ENCODE results near the gene PPP1R3G.

PPP1R3G gene

GRCh38 chr6:5098501-5099270, 13.5 kb downstream of the PPP1R3G start:
- H3K4me3 ChIP-seq (ENCODE audit: low read depth, low read length): no peak overlapping the region
- DNase-seq (ENCODE audit: low read depth, low spot score): no peak
- ChIA-PET POLR2A (no interaction called here), CTCF (no interaction called here)
- TF ChIP-seq CTCF (IDR thresholded peaks at IDR 0.05; ENCODE audit: insufficient read depth, low read length, missing control alignments): no peak

GRCh38 chr6:5099537-5099936, 14.4 kb downstream of the PPP1R3G start:
- no peak overlapping the region for H3K4me3 ChIP-seq (ENCODE audit: low read depth, low read length)
- CTCF ChIA-PET: no interaction called here
- POLR2A ChIA-PET: no interaction called here
- DNase-seq (ENCODE audit: low read depth, low spot score): no peak
- TF ChIP-seq CTCF (IDR thresholded peaks at IDR 0.05; ENCODE audit: insufficient read depth, low read length, missing control alignments): no peak

GRCh38 chr6:5100806-5101205, 15.7 kb downstream of the PPP1R3G start:
- ChIA-PET CTCF (interaction anchor here (0.7 kb wide), 1 partner anchor 44 kb away, joined by 3 read pairs; no protein-coding TSS in a partner anchor), POLR2A (no interaction called here)
- TF ChIP-seq CTCF (IDR thresholded peaks at IDR 0.05; ENCODE audit: insufficient read depth, low read length, missing control alignments): no peak
- no peak for DNase-seq (ENCODE audit: low read depth, low spot score)
- H3K4me3 ChIP-seq (ENCODE audit: low read depth, low read length): no peak overlapping the region

GRCh38 chr6:5102267-5102970, 17.3 kb downstream of the PPP1R3G start:
- POLR2A ChIA-PET: no interaction called here
- H3K4me3 ChIP-seq (ENCODE audit: low read depth, low read length): no peak overlapping the region
- no peak for DNase-seq (ENCODE audit: low read depth, low spot score)
- TF ChIP-seq CTCF (IDR thresholded peaks at IDR 0.05; ENCODE audit: insufficient read depth, low read length, missing control alignments): no peak
- CTCF ChIA-PET: interaction anchor here (0.8 kb wide), 1 partner anchor 45 kb away, joined by 3 read pairs; no protein-coding TSS in a partner anchor

- no peak for TF ChIP-seq CTCF (IDR thresholded peaks at IDR 0.05; ENCODE audit: insufficient read depth, low read length, missing control alignments)
- DNase-seq (ENCODE audit: low read depth, low spot score): no peak
- POLR2A ChIA-PET: no interaction called here
- CTCF ChIA-PET: interaction anchor here (0.6 kb wide), 1 partner anchor 178 kb away, joined by 4 read pairs; no protein-coding TSS in a partner anchor
- H3K4me3 ChIP-seq (ENCODE audit: low read depth, low read length): no peak overlapping the region
These were observed 18.1 kb downstream of the PPP1R3G start for GRCh38 chr6:5103250-5103649.

GRCh38 chr6:5104667-5105066, 19.5 kb downstream of the PPP1R3G start:
- H3K4me3 ChIP-seq (ENCODE audit: low read depth, low read length): no peak overlapping the region
- CTCF ChIA-PET: interaction anchor here (0.8 to 2.0 kb wide), 2 partner anchors 11 to 39 kb away, joined by 3 to 8 read pairs; no protein-coding TSS in a partner anchor
- TF ChIP-seq CTCF (IDR thresholded peaks at IDR 0.05; ENCODE audit: insufficient read depth, low read length, missing control alignments): no peak
- POLR2A ChIA-PET: no interaction called here
- no peak for DNase-seq (ENCODE audit: low read depth, low spot score)
